ENCODE measurements around the gene KLC3. TPM values are rescaled to one million over a fixed set of nuclear protein-coding genes. Genes with fewer than 3 reads are reported as not detected.

The KLC3 gene
- total and polyA plus RNA-seq, 2 donors (not counting 1 experiment from before 2014, with no cell fraction given): 0.09 to 0.17 TPM

DNA sequence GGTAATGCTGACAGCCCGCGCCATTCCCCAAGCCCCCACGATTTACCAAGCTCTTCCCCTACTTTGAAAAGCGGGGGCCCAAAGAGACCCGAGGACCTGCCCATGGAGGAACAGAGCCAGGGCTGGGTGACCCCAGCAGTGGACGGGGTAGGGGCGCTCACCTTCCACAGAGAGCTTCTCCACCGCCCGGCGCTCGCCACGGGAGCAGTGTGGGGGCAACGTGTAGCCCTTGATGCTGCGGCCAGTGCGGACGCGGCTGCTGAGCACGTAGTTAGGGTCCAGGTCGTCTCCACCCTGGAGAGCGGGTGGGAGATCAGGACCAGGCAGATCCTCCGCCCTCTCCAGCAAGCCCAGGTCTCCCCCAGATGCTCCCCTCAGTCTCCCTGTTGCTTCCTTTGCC lies 25.2 kb upstream of the KLC3 start:
- H3K79me2 ChIP-seq (ENCODE audit: control insufficient read depth, insufficient read depth, low read length): no peaks in the 10 kb centered on the region
- no peaks in the 10 kb centered on the region for H3K36me3 ChIP-seq (ENCODE audit: control insufficient read depth, insufficient read depth, low read length)
- H3K4me3 ChIP-seq (replicated peaks in 1 of 4; ENCODE audit: control extremely low read depth in 1 of 4, insufficient read depth in 1 of 4, low read depth in 3 of 4, low read length in 4 of 4): no peak overlapping the region
- no peak overlapping the region for H3K27ac ChIP-seq (ENCODE audit: insufficient read depth, low read length)
- TF ChIP-seq, protein P1, sequence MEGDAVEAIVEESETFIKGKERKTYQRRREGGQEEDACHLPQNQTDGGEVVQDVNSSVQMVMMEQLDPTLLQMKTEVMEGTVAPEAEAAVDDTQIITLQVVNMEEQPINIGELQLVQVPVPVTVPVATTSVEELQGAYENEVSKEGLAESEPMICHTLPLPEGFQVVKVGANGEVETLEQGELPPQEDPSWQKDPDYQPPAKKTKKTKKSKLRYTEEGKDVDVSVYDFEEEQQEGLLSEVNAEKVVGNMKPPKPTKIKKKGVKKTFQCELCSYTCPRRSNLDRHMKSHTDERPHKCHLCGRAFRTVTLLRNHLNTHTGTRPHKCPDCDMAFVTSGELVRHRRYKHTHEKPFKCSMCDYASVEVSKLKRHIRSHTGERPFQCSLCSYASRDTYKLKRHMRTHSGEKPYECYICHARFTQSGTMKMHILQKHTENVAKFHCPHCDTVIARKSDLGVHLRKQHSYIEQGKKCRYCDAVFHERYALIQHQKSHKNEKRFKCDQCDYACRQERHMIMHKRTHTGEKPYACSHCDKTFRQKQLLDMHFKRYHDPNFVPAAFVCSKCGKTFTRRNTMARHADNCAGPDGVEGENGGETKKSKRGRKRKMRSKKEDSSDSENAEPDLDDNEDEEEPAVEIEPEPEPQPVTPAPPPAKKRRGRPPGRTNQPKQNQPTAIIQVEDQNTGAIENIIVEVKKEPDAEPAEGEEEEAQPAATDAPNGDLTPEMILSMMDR (conservative IDR thresholded peaks at IDR 0.05 in 1 of 2, IDR thresholded peaks at IDR 0.05 in 1 of 2; ENCODE audit: low read depth in 1 of 2, low read length in 2 of 2): no peak
- no peak for TF ChIP-seq EZH2 (IDR thresholded peaks at IDR 0.05; ENCODE audit: low read length, missing control alignments)
- no peak overlapping the region for H3K4me2 ChIP-seq (ENCODE audit: extremely low read depth, insufficient read depth, low read length)
- H3K9me3 ChIP-seq (ENCODE audit: control insufficient read depth, insufficient read depth, low read depth, low read length): no peaks in the 10 kb centered on the region
- H3K27me3 ChIP-seq (ENCODE audit: control insufficient read depth, insufficient read depth, low read length): peaks cover 6% of the 10 kb centered on the region
- H2AFZ ChIP-seq (ENCODE audit: low read length): no peak overlapping the region
- H3K4me1 ChIP-seq (ENCODE audit: control insufficient read depth, extremely low read depth, insufficient read depth, low read length): no peaks in the 10 kb centered on the region
- H4K20me1 ChIP-seq (ENCODE audit: control insufficient read depth, extremely low read depth, insufficient read depth, low read length): no peaks in the 10 kb centered on the region
- H3K9ac ChIP-seq (ENCODE audit: insufficient read depth, low read length): no peak overlapping the region
- no peak for DNase-seq (ENCODE audit: low read depth in 2 of 2)

DNA sequence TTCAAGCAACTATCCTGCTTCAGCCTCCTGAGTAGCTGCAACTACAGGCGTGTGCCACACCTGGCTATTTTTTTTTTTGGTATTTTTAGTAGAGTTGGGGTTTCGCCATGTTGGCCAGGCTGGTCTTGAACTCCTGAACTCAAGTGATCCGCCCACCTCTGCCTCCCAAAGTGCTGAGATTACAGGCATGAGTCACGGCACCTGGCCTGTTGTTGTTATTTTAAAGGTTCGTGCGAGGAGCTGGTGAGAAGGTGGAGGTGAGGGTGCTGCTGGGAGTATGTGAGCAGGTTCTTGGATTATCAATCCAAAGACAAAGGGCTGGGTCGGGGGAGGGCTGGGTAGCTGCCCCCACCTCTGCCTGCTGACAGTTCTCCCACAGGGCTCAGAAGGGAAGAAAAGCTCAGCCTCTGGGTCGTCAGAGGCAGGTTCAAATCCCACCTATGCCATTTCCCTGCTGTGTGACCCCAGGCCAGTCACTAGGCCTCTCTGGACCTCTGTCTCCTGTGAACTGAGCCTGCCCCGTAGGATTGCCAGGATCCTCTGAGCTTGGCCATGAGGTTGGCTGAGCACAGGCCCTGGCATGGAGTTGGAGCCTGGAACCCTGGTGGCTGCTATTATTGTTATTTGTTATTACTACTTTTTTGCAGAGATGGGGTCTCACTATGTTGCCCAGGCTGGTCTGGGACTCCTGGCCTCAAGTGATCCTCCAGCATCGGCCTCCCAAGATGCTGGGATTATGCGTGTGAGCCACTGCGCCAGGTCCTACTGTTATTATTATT lies 19.4 kb upstream of the KLC3 start:
- TF ChIP-seq EZH2 (IDR thresholded peaks at IDR 0.05; ENCODE audit: low read length, missing control alignments): no peak
- TF ChIP-seq, protein P1 (conservative IDR thresholded peaks at IDR 0.05 in 1 of 2, IDR thresholded peaks at IDR 0.05 in 1 of 2; ENCODE audit: low read depth in 1 of 2, low read length in 2 of 2): no peak
- H3K36me3 ChIP-seq (ENCODE audit: control insufficient read depth, insufficient read depth, low read length): no peaks in the 10 kb centered on the region
- H3K79me2 ChIP-seq (ENCODE audit: control insufficient read depth, insufficient read depth, low read length): no peaks in the 10 kb centered on the region
- H3K27ac ChIP-seq (ENCODE audit: insufficient read depth, low read length): no peak overlapping the region
- H3K4me1 ChIP-seq (ENCODE audit: control insufficient read depth, extremely low read depth, insufficient read depth, low read length): no peaks in the 10 kb centered on the region
- H4K20me1 ChIP-seq (ENCODE audit: control insufficient read depth, extremely low read depth, insufficient read depth, low read length): no peaks in the 10 kb centered on the region
- no peak overlapping the region for H2AFZ ChIP-seq (ENCODE audit: low read length)
- no peak overlapping the region for H3K9ac ChIP-seq (ENCODE audit: insufficient read depth, low read length)
- peaks cover 9% of the 10 kb centered on the region for H3K27me3 ChIP-seq (ENCODE audit: control insufficient read depth, insufficient read depth, low read length)
- H3K4me2 ChIP-seq (ENCODE audit: extremely low read depth, insufficient read depth, low read length): no peak overlapping the region
- H3K4me3 ChIP-seq (replicated peaks in 1 of 4; ENCODE audit: control extremely low read depth in 1 of 4, insufficient read depth in 1 of 4, low read depth in 3 of 4, low read length in 4 of 4): no peak overlapping the region
- H3K9me3 ChIP-seq (ENCODE audit: control insufficient read depth, insufficient read depth, low read depth, low read length): no peaks in the 10 kb centered on the region
- no peak for DNase-seq (ENCODE audit: low read depth in 2 of 2)

DNA sequence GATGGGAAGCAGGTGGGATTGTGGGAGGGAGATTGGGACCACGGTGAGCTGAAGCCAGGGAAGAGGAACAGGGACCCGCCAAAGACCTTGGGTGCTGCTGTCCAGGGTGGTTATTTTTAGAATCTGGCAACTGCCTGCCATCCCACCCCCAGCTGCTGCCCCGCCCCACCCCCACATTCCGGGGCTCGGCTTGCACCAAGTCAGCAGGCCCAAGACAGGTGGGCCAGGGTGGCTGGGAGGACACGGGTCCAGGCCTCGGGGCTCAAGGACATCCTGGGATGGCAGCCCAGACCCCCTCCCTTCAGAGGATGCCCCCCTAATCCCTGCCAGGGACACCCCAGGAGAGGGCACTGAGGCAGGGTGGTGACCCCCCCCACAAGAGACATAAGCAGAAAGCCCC lies 18.7 kb upstream of the KLC3 start:
- TF ChIP-seq, protein P1 (conservative IDR thresholded peaks at IDR 0.05 in 1 of 2, IDR thresholded peaks at IDR 0.05 in 1 of 2; ENCODE audit: low read depth in 1 of 2, low read length in 2 of 2): no peak
- no peak for TF ChIP-seq EZH2 (IDR thresholded peaks at IDR 0.05; ENCODE audit: low read length, missing control alignments)
- no peak overlapping the region for H3K4me2 ChIP-seq (ENCODE audit: extremely low read depth, insufficient read depth, low read length)
- no peak overlapping the region for H3K4me3 ChIP-seq (replicated peaks in 1 of 4; ENCODE audit: control extremely low read depth in 1 of 4, insufficient read depth in 1 of 4, low read depth in 3 of 4, low read length in 4 of 4)
- H3K79me2 ChIP-seq (ENCODE audit: control insufficient read depth, insufficient read depth, low read length): no peaks in the 10 kb centered on the region
- peaks cover 9% of the 10 kb centered on the region for H3K27me3 ChIP-seq (ENCODE audit: control insufficient read depth, insufficient read depth, low read length)
- no peaks in the 10 kb centered on the region for H3K9me3 ChIP-seq (ENCODE audit: control insufficient read depth, insufficient read depth, low read depth, low read length)
- DNase-seq (ENCODE audit: low read depth in 2 of 2): no peak
- H3K9ac ChIP-seq (ENCODE audit: insufficient read depth, low read length): no peak overlapping the region
- no peaks in the 10 kb centered on the region for H4K20me1 ChIP-seq (ENCODE audit: control insufficient read depth, extremely low read depth, insufficient read depth, low read length)
- H2AFZ ChIP-seq (ENCODE audit: low read length): no peak overlapping the region
- H3K27ac ChIP-seq (ENCODE audit: insufficient read depth, low read length): no peak overlapping the region
- H3K36me3 ChIP-seq (ENCODE audit: control insufficient read depth, insufficient read depth, low read length): no peaks in the 10 kb centered on the region
- H3K4me1 ChIP-seq (ENCODE audit: control insufficient read depth, extremely low read depth, insufficient read depth, low read length): no peaks in the 10 kb centered on the region
